HG02970 (cell line): ENCODE measurements around the gene FNDC5.

Source experiments
- ATAC-seq: cut with Tn5 transposase; IDR thresholded peaks from one replicate; pipeline ENCODE4 v1.9.1; 2021; ENCODE audit warnings: mild to moderate bottlenecking, moderate library complexity, moderate number of reproducible peaks; ENCODE audit not compliant: unreplicated experiment, low FRiP score

Gene FNDC5

DNA sequence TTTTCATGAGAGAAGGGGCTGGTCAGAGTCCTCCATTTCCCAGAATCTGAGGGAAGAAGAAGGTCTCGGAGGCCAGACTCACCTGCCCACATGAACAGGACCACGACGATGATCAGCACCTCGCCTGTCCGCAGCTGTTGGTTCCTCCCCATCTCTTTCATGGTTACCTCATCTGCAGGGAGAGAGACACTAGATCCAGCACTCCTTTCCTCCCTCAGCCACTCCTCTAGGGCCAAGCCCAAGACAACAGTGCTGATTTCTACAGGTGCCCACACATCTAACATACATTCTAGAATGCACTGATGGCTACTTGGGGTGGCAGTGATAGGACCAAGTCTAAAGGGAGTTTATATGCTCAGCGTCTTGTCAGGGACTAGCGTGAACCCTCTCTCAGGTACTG is 3.0 kb downstream of the FNDC5 start:
- ATAC-seq = no peak

DNA sequence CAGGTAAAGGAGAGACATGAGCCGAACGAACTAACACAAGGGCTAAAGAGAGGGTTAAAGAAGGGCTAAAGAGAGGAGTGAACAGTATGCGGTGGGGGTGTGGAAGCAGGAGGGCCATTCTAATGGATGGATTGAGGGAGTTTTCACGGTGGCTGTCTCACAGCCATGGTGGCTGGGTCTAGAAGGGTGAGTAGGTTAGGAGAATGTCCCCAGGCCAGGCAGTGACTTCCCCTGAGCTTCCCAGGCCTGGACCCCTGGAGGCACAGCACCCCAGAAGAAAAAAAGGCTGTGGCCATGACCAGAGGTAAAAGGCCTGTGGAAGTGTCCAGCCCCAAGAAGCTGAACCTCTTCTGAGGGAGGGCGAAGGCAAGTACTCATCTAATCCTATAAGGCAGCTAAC is 3.6 kb downstream of the FNDC5 start:
- ATAC-seq = no peak

DNA sequence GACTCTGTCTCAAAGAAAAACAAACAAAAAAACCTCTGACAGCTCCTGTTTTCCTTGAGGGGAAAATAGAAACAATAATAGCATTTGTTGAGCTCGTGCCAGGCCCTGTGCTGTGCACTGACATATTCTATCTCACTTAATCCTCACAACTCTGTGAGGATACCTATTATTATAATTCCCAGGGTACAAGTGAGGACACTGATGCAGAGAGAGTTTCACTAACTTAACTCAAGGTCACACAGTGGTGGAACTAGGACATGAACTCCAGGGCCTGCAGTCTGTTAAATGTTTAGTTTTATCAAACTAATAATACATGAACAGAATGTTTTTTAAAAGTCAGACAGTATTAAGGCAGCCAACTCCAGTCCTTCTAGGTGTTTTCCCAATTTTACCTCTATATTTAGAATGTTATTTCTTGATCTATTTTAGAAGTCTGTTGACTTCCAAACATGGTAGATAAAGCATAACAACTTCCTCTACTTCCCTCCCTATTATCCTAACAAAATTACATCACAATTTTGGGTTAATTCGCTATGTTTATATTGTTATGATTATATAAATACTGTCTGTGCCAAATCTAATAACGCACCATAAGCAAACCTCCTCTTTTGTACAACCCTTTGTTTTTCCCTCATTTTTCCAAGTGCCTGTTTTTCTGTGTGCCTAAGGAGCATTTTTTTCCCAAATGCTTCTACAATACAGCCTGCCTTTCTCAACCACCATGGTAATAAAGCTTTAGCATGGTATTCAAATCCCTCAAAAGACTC is 4.9 kb downstream of the FNDC5 start:
- ATAC-seq = no peak

DNA sequence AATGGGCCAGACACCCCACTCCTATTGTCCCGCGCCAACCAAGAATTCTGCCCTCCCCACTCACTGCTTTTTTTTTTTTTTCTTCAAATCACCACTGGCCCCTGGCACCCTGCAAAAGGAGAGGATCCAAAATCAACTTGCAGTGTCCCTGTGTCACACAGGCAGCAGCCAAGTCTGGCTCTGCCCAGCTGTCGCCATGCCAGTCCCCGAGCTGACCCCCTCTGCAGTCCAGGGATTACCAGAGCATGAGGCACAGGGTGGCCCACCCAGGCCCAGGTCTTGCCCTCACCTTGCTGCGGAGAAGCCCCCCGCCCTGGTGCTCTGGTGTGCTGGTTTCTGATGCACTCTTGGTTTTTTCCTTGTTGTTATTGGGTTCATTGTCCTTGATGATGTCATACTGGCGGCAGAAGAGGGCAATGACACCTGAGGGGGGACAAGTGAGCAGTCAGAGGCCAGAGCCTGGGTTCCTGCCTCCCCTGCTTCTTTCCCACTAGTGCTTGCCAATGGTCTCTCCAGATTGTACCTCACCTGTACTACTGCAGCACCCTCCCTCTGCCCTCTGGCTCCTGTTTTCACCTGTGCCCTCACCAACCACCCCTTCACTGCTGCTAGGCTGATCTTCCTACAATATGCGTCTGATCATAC is 6.2 kb downstream of the FNDC5 start:
- no peak for ATAC-seq

DNA sequence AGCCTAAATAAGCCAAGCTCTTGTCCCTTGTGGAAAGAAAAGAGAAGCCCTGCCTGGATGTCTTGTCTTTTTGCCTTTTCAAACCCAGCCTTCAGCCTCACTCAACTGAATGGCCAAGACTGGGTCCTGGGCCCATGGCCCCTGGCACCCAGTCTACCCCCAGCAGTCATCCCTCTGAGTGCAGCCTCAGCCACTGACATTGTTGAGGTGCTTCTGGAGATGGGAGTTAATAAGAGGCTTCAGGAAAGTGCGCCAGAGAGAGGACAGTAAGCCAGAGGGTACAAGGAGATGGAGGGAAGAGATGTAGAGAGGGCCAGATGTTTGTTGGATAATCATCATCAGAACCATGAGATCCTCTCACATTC is 6.8 kb downstream of the FNDC5 start:
- no peak for ATAC-seq

DNA sequence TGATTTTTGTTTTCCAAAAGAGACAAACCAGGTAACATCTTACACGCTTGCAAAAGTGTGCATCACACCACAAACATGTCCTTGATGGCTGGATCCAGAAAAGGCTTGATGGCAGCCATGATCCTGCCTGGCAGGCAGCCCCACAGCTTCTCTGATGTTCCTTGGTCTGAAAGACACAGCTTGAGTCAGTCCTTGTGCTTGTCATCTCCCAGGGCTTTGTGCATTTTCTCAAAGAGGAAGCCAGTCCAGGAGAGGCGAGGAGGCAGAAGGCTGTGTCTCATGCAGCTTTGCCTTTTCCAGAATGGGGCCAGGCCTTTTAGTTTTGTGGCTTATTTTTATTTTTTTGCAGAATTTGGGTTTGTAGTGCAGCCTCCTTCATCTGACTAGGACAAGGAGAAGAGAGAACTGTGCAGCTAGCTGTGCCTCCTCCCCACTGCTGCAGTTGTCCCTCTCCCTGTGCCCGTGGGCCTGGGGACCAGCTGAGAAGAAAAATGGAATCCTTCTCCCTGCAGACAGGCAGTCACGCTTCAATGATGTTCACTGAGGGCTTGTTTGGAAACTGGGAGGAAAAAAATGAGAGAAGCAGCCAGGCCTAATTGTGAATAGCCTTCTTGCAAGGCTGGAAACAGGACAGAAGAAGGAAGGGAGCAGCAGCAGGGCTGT is 7.4 kb downstream of the FNDC5 start:
- ATAC-seq = no peak

DNA sequence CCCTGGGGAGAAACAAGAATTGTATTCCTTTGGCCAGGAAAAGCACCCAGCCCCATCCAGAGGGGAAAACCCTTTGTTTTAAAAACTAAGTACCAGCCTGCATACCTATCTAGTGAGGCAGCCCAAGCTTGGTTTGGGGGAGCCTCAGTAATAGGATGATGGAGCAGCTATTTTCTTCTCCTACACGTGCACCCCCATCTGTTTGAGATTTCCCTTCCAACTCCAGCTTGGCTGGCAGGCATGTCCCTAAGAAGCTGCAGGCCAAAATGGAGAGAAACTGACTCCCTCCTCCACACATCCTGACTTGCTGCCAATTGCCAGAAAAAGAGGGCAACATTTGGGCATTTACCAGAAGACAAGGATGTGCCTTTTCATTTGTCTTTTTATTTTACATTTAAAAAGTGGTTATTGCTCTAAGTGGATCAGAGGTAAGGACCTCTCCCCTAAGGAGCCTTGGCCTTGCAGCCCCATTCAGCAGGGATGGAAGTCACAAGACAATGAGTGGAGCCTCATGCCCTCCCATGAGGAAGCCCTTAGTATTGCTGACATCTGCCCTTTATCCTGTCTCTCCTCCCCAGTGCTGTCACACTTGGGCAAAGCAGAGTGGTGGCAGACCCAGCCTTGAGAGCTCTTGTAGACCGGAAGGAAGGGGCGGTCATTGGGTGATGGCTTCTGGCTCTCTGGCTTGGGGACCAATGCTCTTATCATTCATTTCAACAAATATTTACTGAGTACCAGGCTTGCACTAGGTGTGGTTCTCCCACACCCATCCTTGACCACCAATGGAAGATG is 8.6 kb downstream of the FNDC5 start:
- ATAC-seq = no peak

DNA sequence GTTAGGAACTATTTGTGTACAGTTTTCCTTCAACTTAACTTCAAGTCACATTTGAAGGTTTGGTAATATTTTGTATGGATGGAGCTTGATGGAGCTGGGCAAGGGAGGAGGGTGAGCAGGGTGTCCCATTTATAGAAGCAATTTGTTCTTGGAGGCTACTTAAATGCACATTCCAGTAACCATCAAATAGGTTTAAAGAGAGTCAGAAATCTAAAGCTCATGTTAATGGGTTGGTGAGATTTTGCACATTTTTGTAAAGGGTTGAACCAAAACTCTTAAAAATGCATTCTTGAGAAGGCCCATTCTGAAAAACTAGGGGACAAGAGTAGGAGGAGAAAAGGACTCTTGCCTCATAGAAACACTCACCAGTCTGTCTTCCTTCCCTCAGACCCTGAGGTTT is 10.1 kb downstream of the FNDC5 start:
- ATAC-seq = no peak

DNA sequence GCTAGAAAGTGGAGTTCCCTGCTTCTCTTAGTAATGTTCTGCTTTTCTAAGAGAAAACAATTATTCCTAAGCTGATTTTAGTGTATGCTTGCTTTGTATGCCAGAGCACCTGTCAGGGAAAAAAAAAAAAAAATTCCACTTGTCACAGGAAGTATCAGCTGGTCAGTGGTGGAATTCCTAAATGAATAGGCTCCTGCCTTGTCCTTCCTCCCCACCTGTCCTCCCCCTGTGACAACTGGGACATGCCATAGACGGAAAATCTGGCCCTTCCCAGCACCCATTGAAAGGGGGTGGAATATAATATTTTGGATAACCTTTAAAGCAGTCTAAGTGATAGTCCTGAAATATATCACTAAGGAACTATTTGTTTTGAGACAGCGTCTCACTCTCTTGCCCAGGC is 10.8 kb downstream of the FNDC5 start:
- no peak for ATAC-seq

DNA sequence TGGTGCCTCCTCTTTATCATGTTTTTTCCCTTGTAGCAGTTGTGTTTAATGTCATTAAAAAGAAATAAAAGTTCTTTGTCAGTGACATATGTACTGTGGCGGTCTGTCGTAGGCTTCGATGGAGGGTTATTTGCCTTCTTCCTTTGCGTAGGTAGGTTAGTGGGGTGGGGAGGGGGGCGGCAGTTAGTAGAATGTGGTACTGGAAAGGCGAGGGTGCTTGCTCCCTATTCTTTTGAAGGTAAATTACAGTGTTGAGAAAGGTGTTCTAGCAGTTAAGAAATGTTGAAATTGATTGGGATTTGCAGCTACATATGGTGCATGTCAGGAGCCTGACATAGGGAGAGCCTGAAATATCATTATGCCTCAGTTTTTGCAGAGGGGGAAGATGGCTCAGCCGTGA is 11.9 kb downstream of the FNDC5 start:
- no peak for ATAC-seq

DNA sequence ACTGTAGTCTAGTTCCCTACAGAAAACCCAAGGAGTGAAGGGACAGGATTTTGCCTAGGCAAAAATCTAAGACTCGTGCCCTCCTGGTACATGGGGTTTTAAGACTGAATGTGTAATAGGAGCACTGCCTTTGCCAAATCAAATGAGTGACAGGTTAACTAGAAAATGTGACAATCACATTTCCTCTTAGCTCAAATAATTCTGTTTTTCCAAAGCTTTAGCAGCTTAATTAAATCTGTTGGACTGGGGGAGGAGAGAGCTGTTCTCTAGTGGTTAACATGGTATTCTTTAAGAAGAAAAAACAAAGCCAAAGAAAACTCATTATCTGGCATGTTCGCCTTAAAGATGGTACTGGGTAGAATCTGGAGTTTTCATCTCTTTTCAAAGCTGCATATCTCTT is 12.6 kb downstream of the FNDC5 start:
- no peak for ATAC-seq

DNA sequence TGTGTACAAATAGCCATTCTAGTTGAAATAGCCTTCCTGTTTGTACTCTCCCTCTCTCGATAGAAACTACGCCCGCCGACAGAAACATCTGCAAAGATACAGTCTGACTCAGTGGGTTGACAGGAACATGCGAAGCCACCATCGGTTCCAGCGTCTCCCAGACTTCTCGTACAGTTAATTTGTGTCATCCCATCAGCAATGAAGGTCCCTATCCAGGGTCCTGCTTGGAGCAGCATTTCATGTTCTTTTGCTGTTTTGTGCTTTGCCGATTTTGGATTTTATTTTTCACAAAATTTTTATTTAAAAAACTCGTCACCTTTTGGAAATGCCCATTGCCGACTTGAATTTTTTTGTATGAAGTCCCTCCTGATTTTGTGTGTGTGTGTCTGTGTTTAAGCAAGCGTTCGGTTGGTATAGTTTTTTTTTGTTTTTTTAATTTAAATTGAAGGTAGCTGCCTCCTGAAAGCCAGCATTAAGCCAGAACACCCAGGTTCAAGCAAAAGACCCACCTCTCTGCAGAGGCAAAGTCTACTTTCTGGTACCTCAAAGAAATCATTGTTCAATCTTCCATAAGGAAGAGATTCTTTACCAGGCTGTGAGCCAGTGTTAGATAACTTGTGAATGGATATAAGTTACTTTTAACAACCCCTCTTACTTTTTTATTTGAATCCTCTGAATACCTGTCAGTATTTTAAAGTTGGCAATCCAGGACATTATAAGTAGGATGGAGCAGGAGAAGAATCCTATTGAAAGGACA is 14.7 kb downstream of the FNDC5 start:
- no peak for ATAC-seq

DNA sequence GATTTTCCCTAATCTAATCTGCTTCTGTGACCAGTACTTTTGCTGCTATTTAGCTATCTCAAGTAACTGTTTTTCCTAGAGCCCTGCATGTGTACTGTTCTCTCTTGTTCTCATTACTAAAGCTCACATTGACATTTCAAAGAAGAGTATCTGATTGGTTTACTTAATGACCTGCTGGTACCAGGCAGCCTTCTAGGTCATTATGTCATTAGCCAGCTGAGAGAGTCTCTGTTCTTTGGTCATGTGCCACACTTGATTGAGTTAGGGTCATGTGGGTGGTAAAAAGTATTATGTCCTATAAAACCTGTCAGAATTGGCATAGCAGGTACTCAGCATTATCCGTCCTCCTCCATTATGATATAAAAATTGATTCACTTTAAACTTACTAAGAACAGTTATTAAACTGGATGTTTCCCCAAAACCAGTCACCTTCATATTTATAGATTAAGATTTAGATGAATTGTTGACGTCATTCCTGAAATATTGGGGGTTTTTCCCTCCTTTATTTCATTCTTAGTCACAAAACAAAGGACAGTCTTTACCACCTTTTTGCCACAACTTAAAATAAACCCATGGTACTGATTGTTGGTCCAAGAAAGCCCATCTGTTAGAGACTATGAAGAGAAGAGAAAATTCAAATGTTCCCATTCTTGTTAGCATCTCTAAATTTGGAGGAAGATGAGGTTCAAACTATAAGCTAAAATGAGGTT is 22.2 kb downstream of the FNDC5 start:
- ATAC-seq = no peak

DNA sequence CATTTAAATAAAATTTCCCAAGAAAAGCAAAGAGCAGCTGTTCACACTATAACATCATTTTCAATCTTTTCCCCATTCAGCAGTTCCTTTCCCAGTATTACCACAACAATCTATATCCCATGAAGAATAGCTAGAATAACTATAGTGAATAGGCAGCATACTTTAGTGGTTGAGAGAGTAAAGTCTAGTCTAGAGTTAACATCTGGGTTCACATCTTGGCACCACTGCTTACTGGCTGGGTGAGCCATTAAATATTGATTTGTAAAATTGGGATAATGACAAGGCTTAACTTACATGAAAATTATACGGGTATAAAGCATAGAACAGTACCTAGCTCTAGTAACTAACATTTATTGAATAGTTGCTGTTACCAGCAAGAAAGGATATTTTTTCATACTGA is 38.8 kb downstream of the FNDC5 start:
- no peak for ATAC-seq

DNA sequence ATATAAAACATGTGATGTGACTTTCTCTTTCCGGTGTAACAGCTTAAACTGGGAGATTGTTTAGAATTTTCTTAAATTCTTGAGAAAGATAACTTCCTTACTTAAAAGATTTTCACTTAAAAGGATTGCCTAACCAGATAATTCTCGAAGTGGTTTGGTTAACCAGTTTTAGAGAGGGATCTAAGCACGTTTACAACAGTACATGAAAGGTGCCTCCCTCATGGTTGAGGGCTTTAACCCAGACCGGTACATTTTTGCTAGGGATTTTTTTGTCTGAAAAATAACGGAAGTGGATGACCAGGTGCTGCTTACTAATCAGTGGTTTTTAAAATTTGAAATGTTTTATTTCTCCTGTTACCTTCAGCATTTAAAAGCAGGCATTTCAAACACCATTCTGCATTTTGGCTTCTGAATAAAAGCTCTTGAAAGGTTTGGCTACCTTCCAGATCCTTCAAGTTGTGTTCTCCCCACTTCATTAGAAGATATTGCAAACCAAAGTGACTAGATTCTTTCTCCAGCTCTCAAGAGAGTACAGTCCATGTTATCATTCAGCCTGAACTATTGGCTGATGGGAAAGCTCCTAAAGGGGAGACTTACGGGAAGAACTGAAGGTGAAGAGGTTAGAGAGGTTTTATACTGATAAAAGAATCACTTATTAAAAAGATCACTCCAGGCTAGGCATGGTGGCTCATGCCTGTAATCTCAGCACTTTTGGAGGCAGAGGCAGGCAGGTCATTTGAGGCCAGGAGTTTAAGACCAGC is 40.4 kb downstream of the FNDC5 start:
- no peak for ATAC-seq

DNA sequence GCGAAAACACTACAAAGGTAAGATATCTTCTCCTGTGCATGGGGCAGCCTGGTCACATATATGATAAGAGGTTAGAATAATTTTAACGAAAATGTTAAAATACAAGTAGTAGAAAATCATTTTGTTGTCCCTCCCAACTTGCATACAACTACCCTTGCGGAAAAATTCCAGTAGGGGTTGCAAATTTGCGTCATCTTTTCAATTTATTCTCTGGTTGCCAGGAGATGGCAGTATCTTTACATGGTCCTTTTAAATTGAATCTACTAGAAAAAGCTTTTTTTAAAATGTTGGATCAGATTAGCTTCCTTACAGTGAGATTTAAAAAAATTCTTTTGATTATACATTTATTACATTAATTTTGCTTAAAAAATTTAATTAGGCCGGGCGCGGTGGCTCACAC is 42.4 kb downstream of the FNDC5 start:
- no peak for ATAC-seq

DNA sequence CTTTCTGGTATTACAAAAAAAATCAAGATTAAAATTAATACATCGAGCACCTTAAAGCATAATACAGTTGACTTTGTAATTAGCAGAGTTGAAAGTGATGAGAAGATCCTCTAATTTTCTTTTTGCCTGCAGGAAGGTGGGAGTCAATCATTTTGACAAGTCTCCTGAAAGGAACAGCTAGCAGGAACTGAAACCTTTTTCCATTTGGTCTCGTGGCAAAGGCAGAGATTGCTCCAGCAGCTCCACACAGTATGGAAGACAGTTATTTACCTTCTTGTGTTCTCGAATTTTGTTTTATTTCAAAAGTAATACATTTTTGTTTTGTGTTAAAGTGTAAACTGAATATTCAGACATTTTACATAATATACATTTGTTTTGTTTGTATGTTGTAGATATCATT is 45.5 kb downstream of the FNDC5 start:
- ATAC-seq = no peak

DNA sequence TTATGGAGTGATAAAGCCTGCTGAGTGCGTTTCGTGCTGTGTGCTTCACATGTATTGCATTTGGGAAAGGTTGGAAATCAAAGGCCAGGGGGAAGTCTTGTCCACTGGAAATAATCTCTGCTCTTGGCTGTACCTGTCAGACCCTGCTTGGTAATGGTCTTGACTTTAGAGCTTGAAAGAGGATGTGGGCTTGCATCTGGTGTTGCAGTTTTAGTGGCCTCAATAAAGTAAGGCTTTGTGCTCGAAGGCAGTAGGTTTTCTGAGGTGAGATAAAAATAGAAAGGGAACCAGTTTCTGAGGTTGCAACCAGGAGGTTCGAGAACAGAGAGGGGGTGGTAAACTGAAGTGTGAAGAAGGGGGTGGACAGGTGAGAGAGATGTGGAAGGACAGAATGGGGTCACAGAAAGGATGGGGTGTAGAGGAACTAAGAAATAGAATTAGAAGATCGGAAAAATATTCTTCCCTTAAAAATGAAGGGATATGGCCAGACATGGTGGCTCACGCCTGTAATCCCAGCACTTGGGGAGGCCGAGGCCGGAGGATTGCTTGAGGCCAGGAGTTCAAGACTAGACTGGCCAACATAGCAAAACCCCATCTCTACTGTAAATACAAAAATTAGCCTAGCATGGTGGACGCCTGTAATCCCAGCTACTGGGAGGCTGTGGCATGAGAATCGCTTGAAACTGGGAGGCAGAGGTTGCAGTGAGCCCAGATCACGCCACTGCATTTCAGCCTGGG is 51.7 kb downstream of the FNDC5 start:
- no peak for ATAC-seq
